NCI-H2107 (cell line): ENCODE measurements around the gene CSNK1G1.

Experiments used
- DNase-seq: peaks from one replicate; lab custom pipeline; 2025; lab: John Stamatoyannopoulos, UW

Gene CSNK1G1

GRCh38 chr15:64191971-64192830 is 163.8 kb downstream of the CSNK1G1 start:
- DNase-seq, result no peak

- no peak for DNase-seq
Measured at GRCh38 chr15:64187396-64188191, 168.4 kb downstream of the CSNK1G1 start.

GRCh38 chr15:64185146-64185911 is 170.6 kb downstream of the CSNK1G1 start:
- DNase-seq, result no peak

GRCh38 chr15:64182859-64183370 is 173.1 kb downstream of the CSNK1G1 start:
- DNase-seq, result no peak

- no peak for DNase-seq
Measured at GRCh38 chr15:64180235-64180824, 175.6 kb downstream of the CSNK1G1 start.

DNA sequence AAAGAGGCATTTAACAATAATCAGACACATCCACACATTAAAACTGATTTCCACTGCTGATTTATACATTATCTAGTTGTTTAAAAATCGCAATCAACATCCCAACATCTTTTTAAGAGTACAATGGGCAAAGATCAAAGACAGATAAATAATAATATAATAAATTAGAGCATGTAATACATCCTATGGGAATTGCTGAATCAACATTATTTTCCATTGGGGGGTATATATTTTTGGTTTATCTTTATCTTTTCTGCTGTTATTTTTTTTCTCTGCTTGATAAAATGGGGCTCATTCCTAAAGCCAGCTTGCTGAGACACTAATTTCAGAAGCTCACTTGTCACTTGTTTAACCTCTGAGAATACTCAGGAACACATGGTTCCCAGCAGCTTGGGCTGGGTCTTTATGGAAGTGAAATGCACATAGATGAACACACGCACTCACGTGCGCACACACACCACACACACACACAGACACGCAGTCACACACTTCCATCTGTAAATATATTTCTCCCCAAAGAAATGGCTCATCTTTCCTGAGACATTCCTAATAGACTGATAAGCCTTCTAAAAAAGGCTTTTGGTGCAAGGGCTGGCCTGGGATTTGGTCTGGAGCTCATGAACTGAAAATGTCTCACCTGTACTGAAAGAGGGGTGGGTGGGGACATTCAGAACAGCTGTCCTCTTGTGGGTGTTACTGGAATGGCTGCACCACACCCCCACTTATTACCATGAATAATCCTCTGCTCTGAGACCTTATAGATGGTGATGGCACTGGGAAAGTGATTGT is 189.7 kb downstream of the CSNK1G1 start:
- DNase-seq, result no peak

DNA sequence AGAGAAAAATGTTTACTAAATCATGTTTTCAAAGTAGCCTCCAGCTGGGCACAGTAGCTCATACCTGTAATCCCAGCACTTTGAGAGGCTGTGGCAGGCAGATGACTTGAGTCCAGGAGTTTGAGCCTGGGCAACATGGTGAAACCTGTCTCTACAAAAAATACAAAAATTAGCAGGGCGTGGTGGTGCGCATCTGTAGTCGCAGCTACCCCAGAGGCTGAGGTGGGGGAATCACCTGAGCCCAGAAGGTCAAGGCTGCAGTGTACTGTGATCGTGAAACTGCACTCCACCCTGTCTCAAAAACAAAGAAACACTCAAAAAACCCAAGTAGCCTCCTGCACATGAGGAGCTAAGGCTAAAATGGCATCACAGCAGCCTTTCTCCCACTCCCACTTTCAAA is 191.5 kb downstream of the CSNK1G1 start:
- no peak for DNase-seq

DNA sequence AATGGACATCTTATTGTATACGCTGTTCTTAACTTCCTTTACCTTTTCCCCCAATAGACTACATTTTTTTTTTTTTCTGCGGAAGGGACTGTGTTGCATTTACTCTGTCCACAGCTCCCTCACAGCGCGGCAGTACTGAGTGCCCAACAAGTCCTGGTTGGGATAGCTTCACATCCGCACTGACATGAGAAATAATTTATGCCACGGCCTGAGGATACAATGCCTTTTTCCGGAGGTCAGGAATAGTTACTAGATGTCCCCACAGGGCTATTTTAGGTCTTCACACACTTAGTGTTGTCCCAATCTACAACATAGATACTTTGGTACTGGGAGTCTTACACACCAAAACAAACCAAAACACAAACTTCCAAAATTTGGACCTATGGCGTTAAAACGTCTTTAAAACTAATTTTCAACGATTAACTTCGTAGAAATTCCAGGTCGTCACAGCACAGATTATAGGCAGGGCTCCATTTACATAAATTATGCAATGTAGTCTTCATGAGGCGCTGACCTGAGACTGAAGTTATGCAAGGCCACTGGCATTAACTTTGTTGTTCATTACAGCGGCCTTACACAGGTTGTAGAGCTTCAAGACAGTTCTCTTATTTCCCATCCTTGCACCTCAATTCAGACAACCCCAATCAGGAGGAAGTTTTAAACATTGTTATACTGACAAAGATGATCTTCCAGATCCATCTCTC is 192.2 kb downstream of the CSNK1G1 start:
- no peak for DNase-seq

DNA sequence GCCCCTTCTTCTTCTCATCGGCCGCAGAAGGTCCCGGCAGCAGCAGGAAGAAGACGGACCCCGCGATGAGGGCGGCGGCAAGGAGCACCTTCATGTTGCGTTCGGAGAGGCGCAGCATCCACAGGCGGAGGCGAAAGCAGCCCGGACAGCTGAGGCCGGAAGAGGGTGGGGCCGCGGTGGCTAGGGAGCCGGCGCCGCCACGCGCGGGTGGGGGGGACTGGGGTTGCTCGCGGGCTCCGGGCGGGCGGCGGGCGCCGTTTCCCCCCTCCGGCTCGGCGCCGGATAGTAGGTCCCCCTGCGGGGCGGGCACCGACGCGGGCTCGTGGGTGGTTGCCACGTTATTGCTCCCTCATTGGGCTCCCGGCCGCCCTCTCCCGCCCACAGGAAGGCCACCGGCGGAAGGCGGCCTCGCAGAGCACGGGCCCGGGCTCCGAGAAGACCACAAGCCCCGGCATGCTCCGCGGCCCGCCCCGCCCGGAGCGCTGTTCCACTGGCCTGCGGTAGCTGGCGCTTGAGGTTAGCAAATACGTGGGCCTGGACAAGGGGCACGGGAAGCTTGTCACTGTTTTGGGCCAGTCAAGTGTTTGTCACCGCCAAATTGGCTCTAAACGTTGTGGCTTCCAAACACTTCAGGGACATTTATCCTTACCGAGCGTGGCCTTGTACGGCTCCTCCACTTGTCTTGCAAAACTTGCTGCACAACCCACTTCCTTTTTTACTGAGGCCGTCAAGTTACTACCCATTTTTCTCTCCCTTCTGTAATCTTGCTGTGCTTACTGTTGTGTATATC is 192.9 kb downstream of the CSNK1G1 start, which contains the start of gene PPIB:
Gene PPIB (minus strand): TSS at position 154 of the 790 bp plus-strand sequence. CDS start 36 bp downstream, at position 118.
- peak; percentile 78 for DNase-seq

GRCh38 chr15:64162478-64162868 is 193.5 kb downstream of the CSNK1G1 start:
- no peak for DNase-seq

DNA sequence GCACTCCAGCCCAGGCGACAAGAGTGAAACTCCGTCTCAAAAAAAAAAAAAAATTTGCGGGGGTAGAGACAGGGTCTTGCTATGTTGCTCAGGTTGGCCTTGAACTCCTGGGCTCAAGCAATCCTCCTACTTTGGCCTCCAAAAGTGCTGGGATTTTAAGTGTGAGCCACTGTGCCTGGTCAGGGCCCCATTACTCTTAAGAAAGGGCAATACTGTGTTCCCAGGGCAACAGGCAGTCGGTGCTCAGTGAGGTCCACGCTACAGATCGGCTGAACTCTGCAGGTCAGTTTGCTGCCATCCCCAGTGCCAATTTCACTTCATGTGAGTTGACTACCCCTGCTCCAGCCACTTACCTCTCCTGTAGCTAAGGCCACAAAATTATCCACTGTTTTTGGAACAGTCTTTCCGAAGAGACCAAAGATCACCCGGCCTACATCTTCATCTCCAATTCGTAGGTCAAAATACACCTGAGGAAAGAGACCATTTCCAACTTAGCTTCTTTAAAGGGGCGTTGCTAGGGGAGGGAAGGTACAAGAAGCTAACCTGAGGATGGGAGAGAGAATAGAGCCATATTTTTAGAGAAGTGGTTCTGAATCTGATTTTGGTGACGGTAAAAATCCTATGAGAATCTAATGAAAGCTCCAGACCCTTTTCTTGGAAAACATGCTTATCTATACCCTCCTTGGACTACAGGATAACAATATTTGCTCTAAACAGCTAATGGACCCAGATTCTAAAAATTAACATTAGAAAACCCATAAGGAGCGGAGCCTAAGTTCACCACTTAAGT is 194.1 kb downstream of the CSNK1G1 start:
- no peak for DNase-seq

DNA sequence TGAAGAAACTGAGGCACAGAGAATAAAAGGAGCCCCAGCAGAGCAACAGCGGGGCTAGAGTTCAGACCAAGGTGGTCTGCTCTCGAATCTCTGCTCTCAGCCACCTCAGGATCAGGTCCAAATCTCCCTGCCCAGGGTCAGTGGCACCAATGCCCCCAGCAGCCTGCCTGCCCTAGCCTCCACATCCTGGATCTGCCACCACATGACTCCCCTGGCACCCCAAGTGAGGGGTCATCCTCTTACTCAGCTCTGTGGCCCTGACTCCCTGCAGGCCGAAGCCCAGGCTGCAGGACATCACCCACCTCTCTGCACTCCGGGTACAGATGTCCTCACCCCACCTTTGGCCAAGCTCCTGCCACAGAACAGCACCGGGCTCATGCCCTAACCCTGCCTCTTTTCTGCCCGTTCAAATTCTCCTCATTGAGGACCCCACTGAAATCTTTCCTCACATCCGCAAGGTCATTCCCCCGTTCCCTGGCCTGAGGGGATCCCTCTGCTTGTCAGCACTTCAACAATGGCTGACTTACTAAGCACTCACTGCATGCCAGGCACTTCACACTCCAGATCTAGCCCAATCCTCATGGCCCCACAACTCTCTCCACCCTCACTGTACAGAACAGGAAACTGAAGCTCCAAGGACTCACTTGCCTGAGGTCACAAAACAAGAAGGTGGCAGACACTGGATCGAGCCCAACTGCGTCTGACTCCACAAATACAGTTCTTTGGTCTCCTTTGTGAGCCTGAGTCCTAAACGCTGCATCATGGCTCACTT is 197.4 kb downstream of the CSNK1G1 start:
- no peak for DNase-seq

GRCh38 chr15:64157599-64158125 is 198.3 kb downstream of the CSNK1G1 start:
- no peak for DNase-seq

DNA sequence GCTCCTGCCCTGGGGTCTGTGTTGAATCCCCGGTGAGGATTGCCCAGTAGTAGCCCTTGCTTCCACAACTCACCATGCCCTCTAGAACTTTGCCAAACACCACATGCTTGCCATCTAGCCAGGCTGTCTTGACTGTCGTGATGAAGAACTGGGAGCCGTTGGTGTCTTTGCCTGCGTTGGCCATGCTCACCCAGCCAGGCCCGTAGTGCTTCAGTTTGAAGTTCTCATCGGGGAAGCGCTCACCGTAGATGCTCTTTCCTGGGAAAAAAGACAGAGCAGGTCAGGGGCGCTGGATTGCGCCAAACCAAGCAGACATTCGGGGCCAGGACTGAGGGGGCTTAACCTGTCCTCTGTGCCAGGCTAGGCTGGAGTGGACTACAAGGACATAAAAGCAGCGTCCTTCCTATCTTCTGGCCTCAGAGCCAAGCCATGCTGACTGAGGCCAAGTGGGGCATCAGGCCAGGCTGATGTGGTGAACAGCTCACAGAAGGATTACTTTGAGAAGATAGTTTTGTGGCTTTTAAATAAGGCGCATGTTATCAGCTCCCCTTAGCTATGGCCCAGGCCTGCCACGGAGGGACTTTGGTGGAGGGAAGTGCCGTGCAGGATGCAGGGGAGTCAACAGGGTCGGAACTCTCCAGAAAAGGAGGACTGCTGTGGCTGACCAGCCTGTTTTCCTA is 199.2 kb downstream of the CSNK1G1 start:
- DNase-seq, result no peak

GRCh38 chr15:64155802-64156651 is 199.9 kb downstream of the CSNK1G1 start:
- DNase-seq, result no peak
